Fibroblast of lung (primary cell): Measurements from ENCODE around the gene NHERF1. TPM values are rescaled to one million over a fixed set of nuclear protein-coding genes. Genes with fewer than 3 reads are reported as not detected.

Source experiments
- DNase-seq, 2 donors: peaks; one replicate each; pipeline versions ENCODE4 v3.0.0 to v3.0.0-alpha.2; 2010; ENCODE audit warnings: low read depth in 2 of 2
- H2AFZ ChIP-seq: 2 replicates; pipeline ENCODE4 v1.5.1; 2012; ENCODE audit warnings: low read length, control low read depth, inconsistent platforms
- H3K27ac ChIP-seq: 2 replicates; pipeline ENCODE4 v1.5.1; 2011; ENCODE audit warnings: low read length, control low read depth; ENCODE audit not compliant: insufficient read depth
- H3K27me3 ChIP-seq: 2 replicates; pipeline ENCODE4 v1.5.1; 2011; ENCODE audit warnings: mild to moderate bottlenecking, low read length; ENCODE audit not compliant: control insufficient read depth, insufficient read depth
- H3K36me3 ChIP-seq: 2 replicates; pipeline ENCODE4 v1.5.1; 2011; ENCODE audit warnings: low read length; ENCODE audit not compliant: control insufficient read depth, insufficient read depth
- H3K4me1 ChIP-seq: 2 replicates; pipeline ENCODE4 v1.5.1; 2011; ENCODE audit warnings: low read length; ENCODE audit not compliant: control insufficient read depth, insufficient read depth; ENCODE audit errors: extremely low read depth
- H3K4me2 ChIP-seq: 2 replicates; pipeline ENCODE4 v1.5.1; 2011; ENCODE audit warnings: low read length, control low read depth; ENCODE audit not compliant: insufficient read depth; ENCODE audit errors: extremely low read depth
- H3K4me3 ChIP-seq, 4 experiments: fragments of 200-600 bp in 1 of 4; sonication (generic) in 1 of 4; replicated peaks in 1 of 4; 2 replicates each; pipeline ENCODE4 v1.5.1; 2011 to 2016; ENCODE audit warnings: low read length in 4 of 4, low read depth in 3 of 4, mild to moderate bottlenecking in 3 of 4, control low read depth in 2 of 4, inconsistent platforms in 1 of 4, mixed read lengths in 1 of 4; ENCODE audit not compliant: insufficient read depth in 1 of 4; ENCODE audit errors: control extremely low read depth in 1 of 4
- H3K79me2 ChIP-seq: 2 replicates; pipeline ENCODE4 v1.5.1; 2012; ENCODE audit warnings: mild to moderate bottlenecking, low read length, inconsistent platforms; ENCODE audit not compliant: control insufficient read depth, insufficient read depth
- H3K9ac ChIP-seq: 2 replicates; pipeline ENCODE4 v1.5.1; 2011; ENCODE audit warnings: mild to moderate bottlenecking, low read length, control low read depth; ENCODE audit not compliant: insufficient read depth
- H3K9me3 ChIP-seq: 2 replicates; pipeline ENCODE4 v1.5.1; 2012; ENCODE audit warnings: low read depth, low read length; ENCODE audit not compliant: control insufficient read depth, insufficient read depth
- H4K20me1 ChIP-seq: 2 replicates; pipeline ENCODE4 v1.5.1; 2011; ENCODE audit warnings: low read length; ENCODE audit not compliant: control insufficient read depth, insufficient read depth; ENCODE audit errors: extremely low read depth
- CTCF ChIP-seq, 2 donors: IDR thresholded peaks in 1 of 2; conservative IDR thresholded peaks in 1 of 2; 1 replicate in 1 of 2; 2 replicates in 1 of 2; pipeline ENCODE4 v1.5.1; 2011 to 2012; ENCODE audit warnings: low read length in 2 of 2, control low read depth in 1 of 2, inconsistent platforms in 1 of 2, low read depth in 1 of 2, mild to moderate bottlenecking in 1 of 2
- EZH2 ChIP-seq: IDR thresholded peaks from 2 replicates; pipeline ENCODE4 v1.5.1; 2012; ENCODE audit warnings: low read length, control low read depth, mild to moderate bottlenecking; ENCODE audit errors: missing control alignments
- polyA plus RNA-seq, 2 donors: library from polyadenylated mRNA; depleted of rRNA in 1 of 2; stranded (reverse) in 1 of 2; unstranded in 1 of 2; fragments of >200 nt; gene quantifications; 2 replicates each; pipeline ENCODE4 v1.2.1, GENCODE V29; 2011 to 2012; ENCODE audit warnings: missing spikeins in 1 of 2
- total RNA-seq: library from RNA; depleted of rRNA; stranded (reverse); fragments of >200 nt; gene quantifications from 2 replicates; pipeline ENCODE4 v1.2.1, GENCODE V29; 2014

NHERF1 gene
- total and polyA plus RNA-seq, 2 donors (not counting 1 experiment from before 2014, with no cell fraction given): 10.2 to 13.9 TPM

- Histone ChIP-seq H2AFZ (no peak overlapping the region), H3K4me2 (no peak overlapping the region), H3K9ac (no peak overlapping the region), H4K20me1 (no peaks in the 10 kb centered on the region), H3K4me1 (no peaks in the 10 kb centered on the region), H3K36me3 (no peaks in the 10 kb centered on the region), H3K27me3 (peaks cover 19% of the 10 kb centered on the region), H3K4me3 (no peak overlapping the region), H3K27ac (no peak overlapping the region), H3K9me3 (no peaks in the 10 kb centered on the region), H3K79me2 (no peaks in the 10 kb centered on the region)
- DNase-seq: peak in 1 of 2 donors; percentile 11
- peak; percentile 80 for TF ChIP-seq EZH2
- peak; percentile 23 to 29 for TF ChIP-seq CTCF (conservative IDR thresholded peaks at IDR 0.05 in 1 of 2, IDR thresholded peaks at IDR 0.05 in 1 of 2; ENCODE audit: low read depth in 1 of 2, low read length in 2 of 2)
Observed at GRCh38 chr17:74737299-74738050, 11.0 kb upstream of the NHERF1 start.

- H4K20me1 ChIP-seq: no peaks in the 10 kb centered on the region
- no peaks in the 10 kb centered on the region for H3K36me3 ChIP-seq
- peaks cover 19% of the 10 kb centered on the region for H3K27me3 ChIP-seq
- no peak overlapping the region for H3K9ac ChIP-seq
- peak in 1 of 2 donors; percentile 32 for DNase-seq
- H3K9me3 ChIP-seq: no peaks in the 10 kb centered on the region
- TF ChIP-seq CTCF (conservative IDR thresholded peaks at IDR 0.05 in 1 of 2, IDR thresholded peaks at IDR 0.05 in 1 of 2; ENCODE audit: low read depth in 1 of 2, low read length in 2 of 2): no peak
- TF ChIP-seq EZH2: no peak
- no peak overlapping the region for H3K27ac ChIP-seq
- no peak overlapping the region for H3K4me2 ChIP-seq
- no peak overlapping the region for H3K4me3 ChIP-seq
- no peak overlapping the region for H2AFZ ChIP-seq
- H3K79me2 ChIP-seq: no peaks in the 10 kb centered on the region
- H3K4me1 ChIP-seq: no peaks in the 10 kb centered on the region
Observed at GRCh38 chr17:74738051-74738996, 10.1 kb upstream of the NHERF1 start.

- no peaks in the 10 kb centered on the region for H3K36me3 ChIP-seq
- DNase-seq: no peak
- H3K9me3 ChIP-seq: no peaks in the 10 kb centered on the region
- no peaks in the 10 kb centered on the region for H3K4me1 ChIP-seq
- no peak overlapping the region for H3K4me3 ChIP-seq
- H3K4me2 ChIP-seq: no peak overlapping the region
- no peaks in the 10 kb centered on the region for H4K20me1 ChIP-seq
- H3K9ac ChIP-seq: no peak overlapping the region
- H3K79me2 ChIP-seq: no peaks in the 10 kb centered on the region
- H3K27ac ChIP-seq: no peak overlapping the region
- H3K27me3 ChIP-seq: peaks cover 19% of the 10 kb centered on the region
- TF ChIP-seq EZH2 (no peak), CTCF (conservative IDR thresholded peaks at IDR 0.05 in 1 of 2, IDR thresholded peaks at IDR 0.05 in 1 of 2; ENCODE audit: low read depth in 1 of 2, low read length in 2 of 2) (no peak)
- H2AFZ ChIP-seq: no peak overlapping the region
Observed at GRCh38 chr17:74739227-74739831, 9.1 kb upstream of the NHERF1 start.
